CD1c-positive myeloid dendritic cell (primary cell): ENCODE measurements around the gene TRPM4.
"Not testable (repeated sequence)": the region's sequence is repeated elsewhere in the genome, so short reads cannot be mapped to it uniquely, and the experiment has no call there.

ENCODE experiments used
- DNase-seq: peaks from one replicate; pipeline ENCODE4 v3.0.0-alpha.2; 2016; ENCODE audit errors: extremely low spot score

TRPM4 gene

DNA sequence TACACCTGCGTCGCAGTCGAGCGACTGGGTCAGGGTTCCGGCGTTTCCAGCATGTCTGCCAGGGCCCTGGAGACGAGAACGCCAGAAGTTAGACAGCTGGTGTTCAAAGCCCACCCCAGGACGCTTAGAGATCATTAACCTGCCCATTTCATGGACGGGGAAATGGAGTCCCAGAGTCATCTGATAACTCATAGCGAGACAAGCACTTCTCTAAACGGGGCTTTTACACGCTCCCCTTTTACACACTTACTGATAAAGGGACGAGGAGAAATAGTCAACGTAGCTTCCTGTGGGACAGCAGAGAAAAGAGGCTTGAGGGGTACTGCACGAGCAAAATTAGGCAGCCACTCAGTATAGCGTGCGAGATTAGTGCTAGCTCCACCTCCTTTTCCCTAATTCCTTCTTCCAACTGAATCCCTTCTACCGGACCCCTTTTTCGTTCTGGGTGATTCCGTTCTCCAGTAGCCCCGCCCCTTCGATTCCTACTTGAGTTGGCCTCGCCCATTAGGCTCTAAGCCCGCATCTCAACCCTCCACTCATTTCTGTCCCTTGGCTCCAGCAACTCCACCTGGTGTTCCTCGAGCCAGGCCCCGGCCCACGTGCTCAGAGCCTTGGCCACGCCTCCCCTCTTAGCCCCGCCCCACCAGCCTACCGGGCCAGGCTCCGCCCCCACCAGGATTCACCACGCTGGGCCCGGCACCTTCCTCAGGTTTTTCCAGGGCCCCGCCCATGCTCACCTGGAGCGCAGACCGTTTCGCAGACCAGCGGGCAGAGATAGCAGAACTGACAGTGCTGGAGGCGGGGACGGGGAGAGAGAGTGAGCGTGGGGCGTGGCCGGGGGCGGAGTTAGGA, 6.1 kb upstream of the TRPM4 start:
- peak; percentile 31 for DNase-seq

DNA sequence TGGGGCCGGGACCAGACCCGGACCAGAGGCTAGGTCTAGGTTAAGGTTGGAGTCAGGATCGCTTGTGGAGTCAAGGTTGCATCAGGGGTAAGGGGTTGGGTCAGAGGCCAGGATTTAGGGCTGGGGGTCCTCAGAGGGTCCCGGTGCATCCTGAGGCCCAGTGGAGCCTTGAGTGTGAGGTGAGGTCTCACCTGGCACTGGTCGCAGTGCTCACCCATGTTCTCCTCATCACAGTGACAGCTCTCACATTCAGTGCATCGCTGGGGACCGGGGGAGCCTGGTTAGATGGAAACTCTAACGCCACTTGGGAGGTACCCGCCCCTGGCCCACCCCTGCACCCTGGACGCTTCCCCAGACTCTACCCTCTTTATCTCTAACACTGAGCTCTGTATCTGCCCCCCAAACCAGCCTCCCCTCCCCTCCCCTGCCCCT, 5.5 kb upstream of the TRPM4 start:
- DNase-seq = no peak

DNA sequence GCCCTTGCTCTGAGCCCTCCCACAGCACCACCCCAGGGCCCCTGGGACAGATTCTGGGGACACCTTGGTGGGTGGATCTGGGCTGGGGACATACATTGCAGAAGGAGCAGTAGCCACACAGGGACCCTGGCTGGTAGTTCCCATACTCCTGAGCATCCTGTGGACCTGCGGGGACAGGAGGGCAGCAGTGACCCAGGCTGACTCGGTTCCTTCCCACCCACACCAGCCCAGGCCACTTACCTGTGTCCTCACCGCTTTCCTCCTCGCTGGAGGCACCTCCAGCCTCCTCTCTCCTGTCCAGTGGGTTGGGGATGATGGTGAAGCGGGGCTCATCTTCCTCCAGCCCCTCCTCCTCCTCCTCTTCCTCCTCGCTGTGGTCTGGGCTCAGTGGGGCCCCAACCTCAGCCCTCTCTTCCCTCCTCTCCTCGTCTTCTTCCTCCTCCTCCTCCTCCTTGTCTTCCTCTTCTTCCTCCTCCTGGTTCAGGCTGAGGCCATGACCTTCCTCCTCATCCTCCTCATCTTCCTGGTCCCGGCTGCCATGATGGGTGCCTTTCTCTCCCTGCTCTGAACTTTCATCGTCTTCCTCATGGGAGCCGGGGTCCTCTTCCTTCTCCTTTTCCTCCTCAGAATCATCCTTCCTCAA, 4.3 kb upstream of the TRPM4 start:
- no peak for DNase-seq

DNA sequence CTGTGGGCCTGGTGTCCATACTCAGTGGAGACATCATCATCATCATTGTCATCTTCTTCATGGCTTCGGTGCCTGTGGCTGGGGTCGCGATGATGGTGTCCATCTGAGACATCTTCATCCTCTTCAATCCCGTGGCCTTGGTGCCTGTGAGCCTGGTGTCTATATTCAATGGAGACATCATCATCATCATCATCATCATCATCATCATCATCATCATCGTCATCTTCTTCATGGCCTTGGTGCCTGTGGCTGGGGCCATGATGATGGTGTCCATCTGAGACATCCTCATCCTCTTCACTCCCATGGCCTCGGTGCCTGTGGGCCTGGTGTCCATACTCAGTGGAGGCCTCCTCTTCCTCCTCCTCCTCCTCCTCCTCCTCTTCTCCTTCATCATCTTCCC, 3.3 kb upstream of the TRPM4 start:
- no peak for DNase-seq

DNA sequence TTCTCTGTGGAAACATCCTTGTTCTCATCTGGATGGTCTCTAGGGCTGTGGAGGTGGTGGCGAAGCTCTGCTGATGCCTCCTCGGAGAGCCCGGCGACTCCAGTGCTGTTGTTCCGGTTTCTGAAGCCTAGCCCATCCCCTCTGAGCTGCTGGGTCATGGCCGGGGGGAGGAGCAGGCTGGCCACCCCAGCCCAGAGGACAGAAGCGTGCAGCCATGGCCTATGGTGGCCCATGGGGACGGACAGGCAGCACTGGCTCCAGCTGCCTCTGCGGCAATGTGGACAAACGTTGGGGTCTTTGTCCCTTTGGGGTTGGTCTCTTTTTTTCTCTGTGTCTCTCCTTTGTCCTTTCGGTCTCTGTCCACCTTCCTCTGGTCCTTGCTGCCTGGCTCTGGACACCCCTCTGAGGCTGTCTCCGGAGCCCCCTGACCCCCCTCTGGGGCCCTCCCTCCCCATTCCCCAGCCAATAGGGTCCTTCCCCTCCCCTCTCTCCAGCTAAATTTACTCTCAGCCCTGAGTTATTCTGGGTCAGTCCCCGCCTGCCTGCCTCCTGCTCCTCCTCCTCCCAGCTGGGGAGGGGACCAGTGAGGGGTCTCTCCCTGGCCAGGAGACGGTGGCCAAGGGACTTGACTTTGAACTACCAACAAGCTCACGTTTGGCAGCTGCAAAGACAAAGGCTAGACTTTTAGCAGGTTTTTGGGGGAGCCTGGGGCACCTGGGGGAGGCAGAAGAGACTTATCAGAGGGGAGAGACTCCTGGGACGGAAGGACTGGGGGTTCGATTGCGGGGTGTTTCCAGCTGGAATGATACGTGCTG, 2.4 kb upstream of the TRPM4 start, which contains the start of gene HRC:
Gene HRC, minus strand, starts transcription at position 392 of the 815 bp plus-strand sequence. Its CDS starts 159 bp downstream, at position 233.
- DNase-seq = no peak

DNA sequence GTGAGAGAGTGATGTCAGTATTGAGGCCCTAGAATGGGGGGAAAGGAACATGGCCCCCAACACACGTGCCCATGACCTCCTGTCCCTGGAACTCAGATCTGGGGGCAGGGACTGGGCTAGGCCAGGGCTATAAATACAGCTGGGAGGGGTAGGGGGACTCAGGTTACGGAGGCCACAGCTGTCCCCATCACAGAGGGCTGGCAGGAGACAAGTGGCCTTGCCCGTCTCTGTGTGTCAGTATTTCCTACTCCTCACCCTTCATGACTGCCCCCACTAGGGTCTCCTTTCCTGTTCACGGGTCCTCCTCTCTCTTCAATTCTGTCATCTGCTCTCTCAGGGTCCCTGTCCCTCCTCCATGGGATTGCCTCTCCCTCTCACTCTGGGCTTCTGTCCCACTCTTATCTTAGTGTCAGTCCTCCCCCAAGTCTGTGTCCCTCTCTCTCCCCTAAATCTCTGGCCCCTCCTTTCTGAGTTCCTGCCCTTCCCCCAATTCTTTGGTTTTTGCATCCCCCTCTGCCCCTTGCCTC, 1.7 kb upstream of the TRPM4 start:
- DNase-seq = no peak

DNA sequence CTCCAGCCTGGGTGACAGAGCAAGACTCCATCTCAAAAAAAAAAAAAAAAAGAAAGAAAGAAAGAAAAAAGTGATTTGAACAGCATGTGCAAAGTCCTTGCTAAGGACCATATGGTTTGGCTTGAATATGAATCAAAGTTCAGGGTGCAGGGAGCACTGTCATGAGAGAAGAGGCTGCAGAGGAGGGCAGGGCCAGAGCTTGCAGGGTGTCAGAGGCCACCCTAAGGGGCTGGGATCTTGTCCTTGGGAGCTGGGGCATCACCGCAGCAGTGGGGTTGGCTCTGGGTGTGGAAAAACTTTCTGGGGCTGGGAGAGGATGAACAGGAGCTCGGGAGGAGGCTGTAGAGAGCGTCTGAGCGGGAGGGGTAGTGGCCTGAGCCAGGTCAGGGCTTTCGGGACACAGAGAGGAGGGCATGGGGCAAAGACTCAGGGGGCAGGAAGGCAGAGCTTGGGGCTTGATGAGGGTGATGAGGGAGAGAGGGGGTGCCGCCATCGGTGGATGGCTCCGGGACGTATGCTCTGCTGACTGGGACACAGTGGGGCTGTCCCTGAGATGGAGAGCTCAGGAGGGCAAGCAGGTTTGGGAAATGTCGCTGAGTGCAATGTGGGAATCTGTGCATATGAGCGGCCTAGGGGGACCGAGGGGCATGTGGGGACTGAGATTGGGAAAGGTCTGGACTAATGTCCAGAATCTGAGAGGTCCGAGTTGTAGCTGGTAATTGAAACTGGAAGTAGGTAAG, 3.0 kb downstream of the TRPM4 start:
- no peak for DNase-seq

DNA sequence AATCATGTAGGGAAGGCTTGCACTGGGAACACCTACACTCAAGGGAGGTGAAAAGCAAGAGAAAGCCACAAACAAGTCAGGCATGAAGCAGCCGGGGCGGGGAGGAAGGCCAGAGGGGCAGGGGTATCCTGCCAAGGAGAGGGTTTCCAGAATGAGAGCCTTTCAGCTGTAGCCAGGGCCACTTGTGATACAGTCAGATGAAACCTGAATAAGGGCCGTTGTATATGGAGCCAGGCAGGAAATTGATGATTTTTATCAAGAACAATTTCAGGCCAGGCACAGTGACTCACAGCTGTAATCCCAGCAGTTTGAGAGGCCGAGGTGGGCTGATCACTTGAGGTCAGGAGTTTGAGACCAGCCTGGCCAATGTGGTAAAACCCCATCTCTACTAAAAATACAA, 4.4 kb downstream of the TRPM4 start:
- no peak for DNase-seq

DNA sequence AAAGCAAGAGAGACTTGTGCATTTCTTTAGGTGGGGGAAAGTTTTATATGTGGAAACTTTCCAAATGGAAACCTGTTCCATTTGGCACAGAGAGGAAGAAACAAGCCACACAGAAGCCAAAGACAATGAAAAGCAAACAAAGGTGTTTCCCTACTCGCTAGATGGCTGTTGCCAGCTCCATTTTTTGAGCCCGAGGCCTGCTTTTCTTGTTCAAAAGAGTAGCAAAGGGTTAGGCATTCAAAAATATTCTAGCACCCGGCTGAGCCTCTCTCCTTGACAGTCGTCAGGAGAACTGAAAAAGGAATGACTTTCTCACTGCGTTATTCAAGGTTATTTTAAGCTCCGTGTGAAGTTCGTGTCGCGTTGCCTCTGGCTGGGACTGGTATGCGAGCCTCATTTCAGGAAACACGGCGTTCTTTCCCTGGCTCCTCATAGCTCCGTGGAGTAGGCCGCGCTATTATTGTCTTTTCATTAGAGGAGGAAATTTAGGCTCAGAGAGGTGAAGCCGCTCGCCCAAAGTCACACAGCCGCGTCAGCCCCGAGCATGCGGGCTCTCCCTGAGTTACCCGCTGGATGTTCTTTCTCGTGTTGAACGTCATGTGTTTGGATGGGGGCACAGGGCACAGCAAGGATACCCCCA, 7.6 kb downstream of the TRPM4 start:
- DNase-seq = no peak

DNA sequence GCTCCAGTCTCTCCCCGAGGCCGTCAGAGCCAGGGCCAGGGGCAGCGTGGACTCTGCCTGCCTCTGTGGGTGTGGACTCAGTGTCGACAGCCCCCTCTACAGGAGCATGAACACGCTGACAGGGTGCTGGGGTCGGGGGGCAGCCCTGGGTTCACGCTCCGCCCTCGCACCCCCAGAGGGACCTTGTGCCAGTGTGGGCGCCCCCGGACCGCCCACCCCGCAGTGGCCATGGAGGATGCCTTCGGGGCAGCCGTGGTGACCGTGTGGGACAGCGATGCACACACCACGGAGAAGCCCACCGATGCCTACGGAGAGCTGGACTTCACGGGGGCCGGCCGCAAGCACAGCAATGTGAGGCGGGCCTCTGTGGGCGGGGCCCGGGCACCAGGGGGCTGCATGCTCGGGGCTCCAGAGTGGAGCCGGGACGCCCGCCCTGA, 8.3 kb downstream of the TRPM4 start:
- no peak for DNase-seq

DNA sequence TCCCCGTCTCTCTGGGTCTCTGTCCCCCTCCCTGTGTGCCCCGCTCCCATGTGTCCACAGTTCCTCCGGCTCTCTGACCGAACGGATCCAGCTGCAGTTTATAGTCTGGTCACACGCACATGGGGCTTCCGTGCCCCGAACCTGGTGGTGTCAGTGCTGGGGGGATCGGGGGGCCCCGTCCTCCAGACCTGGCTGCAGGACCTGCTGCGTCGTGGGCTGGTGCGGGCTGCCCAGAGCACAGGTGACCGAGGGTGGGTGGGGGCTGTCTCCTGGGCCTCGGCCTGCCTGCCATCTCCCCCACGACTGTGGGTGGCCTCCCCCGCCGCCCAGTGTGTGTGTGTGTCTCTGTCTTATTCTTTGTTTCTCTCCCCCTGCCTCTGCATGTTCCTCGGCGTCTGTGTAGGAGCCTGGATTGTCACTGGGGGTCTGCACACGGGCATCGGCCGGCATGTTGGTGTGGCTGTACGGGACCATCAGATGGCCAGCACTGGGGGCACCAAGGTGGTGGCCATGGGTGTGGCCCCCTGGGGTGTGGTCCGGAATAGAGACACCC, 10.3 kb downstream of the TRPM4 start:
- DNase-seq = no peak

DNA sequence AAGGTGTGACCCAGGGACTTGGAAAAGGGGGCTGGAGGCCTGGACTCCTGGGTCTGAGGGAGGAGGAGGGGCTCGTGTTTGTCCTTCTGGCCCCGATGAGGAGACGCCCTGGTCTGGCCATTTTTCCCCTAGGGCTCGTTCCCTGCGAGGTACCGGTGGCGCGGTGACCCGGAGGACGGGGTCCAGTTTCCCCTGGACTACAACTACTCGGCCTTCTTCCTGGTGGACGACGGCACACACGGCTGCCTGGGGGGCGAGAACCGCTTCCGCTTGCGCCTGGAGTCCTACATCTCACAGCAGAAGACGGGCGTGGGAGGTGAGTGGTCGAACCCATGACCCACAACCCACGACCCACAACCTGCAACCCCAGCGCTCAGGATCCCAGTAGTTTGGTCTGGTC, 10.8 kb downstream of the TRPM4 start:
- DNase-seq = no peak

DNA sequence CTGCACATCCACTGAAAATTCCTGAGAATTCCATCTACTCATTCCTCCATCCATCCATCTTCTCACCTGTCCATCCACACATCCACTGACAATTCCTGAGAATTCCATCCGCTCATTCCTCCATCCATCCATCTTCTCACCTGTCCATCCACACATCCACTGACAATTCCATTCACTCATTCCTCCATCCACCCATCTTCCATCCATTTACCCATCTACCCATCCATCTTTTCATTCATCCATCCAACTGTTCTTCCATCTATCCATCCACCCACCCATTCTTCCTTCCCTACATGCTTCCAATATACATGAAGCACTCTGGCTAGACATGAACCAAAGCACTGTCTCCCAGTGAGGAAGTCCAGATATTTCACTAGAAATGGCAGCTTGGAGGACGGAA, 15.6 kb downstream of the TRPM4 start:
- DNase-seq = no peak

DNA sequence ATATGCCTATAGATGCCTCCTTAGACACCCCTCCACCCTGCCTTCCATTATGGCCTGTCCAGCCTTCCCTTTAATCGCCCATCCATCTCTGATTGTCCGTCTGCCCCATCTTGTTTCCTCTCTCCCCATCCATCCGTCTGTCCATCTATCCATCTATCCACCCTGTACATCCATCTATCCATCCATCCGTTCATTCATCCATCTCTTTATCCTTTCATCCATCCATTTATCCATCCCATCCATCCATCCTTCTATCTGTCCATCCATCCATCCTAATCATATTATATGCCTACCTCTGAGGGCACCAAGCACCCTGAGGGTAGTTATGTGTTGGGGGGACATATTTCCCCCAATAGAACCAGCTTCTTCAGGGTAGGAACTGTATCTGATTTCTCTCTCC, 23.1 kb downstream of the TRPM4 start:
- DNase-seq = no peak

DNA sequence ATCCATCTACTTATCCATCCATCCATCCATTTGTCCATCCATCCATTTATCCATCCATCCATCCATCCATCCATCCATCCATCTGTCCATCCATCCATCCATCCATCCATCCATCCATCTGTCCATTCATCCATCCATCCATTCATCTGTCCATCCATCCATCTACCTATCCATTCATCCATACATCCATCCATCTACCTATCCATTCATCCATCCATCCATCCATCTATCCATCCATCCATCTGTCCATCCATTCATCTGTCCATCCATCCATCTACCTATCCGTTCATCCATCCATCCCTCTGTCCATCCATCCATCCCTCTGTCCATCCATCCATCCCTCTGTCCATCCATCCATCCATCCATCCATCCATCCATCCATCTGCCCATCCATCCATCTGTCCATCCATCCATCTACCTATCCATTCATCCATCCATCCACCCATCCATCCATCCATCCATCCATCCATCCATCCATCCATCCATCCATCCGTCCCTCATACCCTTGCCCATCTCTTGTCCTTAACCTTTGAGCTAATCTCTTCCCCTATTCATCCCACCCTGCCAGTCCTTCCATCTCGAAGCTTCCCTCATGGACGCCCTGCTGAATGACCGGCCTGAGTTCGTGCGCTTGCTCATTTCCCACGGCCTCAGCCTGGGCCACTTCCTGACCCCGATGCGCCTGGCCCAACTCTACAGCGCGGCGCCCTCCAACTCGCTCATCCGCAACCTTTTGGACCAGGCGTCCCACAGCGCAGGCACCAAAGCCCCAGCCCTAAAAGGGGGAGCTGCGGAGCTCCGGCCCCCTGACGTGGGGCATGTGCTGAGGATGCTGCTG, 24.6 kb downstream of the TRPM4 start:
- DNase-seq = not testable (repeated sequence)

DNA sequence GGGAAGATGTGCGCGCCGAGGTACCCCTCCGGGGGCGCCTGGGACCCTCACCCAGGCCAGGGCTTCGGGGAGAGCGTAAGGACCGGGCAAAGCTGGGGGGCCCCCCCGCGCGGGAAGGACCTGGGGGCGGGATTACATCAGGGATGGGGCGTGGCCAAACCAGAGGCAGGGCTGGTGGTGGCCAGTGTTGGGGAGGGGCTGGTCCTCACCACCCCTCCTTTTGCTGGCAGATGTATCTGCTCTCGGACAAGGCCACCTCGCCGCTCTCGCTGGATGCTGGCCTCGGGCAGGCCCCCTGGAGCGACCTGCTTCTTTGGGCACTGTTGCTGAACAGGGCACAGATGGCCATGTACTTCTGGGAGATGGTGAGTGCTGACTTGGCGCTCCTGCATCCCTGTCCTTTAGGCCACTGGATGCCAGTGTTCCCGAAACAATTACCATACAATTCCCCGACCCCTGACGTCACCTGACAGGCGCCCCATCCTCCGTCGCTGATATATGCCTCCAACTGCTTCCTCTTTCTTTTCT, 25.3 kb downstream of the TRPM4 start:
- DNase-seq = no peak

DNA sequence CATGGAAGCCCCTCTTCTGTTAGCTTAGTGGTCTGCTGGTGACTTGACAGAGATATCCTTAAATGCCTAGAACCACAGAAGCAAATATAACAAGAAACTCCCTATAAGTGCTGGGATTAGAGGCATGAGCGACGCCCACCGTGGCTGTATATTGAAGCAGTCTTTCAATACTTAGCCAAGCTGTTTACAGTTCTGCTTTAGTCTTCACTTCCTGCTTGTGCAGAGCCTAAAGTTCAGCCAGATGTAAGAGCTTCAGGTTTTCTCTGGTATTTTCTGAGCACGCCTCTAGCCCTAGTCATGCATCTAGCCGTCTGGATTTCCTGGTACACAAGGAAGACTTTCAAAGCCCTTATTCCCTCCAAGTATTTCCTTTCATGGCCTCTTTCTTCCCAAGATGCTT, 28.5 kb downstream of the TRPM4 start:
- DNase-seq = peak; percentile 17

DNA sequence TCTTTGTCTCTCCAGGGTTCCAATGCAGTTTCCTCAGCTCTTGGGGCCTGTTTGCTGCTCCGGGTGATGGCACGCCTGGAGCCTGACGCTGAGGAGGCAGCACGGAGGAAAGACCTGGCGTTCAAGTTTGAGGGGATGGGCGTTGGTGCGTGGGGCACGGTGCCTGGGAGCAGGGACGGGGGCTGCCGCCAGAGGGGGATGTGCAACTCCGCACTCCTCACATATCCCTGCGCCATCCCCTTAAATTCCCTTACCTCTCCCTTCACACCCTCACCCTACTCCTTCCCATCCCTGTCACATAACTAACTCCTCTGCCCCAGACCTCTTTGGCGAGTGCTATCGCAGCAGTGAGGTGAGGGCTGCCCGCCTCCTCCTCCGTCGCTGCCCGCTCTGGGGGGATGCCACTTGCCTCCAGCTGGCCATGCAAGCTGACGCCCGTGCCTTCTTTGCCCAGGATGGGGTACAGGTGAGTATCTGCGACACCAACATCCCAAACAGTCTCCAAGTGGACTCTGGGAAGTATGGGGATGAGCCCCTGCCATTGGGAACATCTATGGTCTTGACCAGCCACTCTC, 31.1 kb downstream of the TRPM4 start:
- DNase-seq = no peak

DNA sequence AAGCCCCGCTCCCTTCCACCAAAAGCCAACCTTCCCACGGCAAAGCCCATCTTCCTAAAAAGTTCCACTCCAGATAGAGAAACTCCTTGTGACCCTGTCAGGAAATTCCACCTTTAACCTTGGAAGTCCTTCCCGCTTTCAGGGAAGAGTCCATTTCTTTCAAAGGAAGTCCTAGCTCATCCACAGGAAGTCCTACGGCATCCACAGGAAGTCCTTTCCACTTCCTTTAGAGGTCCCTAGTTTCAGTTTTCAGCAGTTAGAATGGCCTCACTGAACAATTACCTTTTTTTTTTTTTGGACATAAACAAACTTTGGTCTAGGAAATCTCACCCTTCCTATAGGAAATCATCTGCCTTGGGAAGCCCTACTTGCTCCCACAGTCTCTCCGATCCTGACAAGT, 31.7 kb downstream of the TRPM4 start:
- no peak for DNase-seq
